ENCODE data around the gene MAML3.
"Not testable (repeated sequence)": the region's sequence is repeated elsewhere in the genome, so short reads cannot be mapped to it uniquely, and the experiment has no call there.

Gene MAML3

DNA sequence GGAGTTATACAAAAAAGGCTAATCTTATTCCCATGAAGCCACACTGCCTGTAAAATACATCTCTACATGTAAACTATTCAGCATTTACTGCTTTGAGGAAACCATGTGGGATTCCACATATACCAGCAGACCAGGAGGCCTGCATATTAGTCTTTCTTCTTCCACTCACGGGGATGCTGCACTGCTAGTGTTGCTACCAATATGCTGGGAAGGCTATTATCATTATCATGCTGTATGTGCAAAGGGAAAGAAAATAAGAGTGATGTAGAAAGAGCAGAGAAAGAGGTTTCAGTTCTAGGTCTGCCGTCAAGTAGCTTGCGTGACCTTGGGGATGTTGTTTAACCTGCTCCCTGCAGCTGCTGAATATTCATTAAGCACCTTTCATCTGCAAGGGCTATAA lies 427.4 kb downstream of the MAML3 start:
- no peak for DNase-seq (ENCODE audit: low read depth)

DNA sequence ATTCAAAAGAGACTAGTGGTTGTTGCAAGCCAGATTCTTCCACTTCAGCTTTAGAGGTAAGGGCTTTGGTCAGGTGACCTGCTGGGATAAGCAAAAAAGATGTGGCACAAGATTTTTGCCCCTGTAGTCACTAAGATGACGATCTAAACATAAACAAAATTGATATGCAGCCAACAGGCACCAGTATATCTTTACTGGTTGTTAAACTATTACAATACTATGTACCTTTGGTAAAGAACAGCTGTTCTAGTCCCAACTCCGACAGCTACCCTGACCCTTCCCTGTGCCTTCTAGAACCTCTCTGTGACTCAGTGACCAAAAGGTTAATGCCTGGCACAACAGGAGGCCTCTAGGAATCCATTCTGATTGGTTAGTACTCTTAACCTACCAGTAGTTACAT lies 428.7 kb downstream of the MAML3 start:
- DNase-seq (ENCODE audit: low read depth): no peak

DNA sequence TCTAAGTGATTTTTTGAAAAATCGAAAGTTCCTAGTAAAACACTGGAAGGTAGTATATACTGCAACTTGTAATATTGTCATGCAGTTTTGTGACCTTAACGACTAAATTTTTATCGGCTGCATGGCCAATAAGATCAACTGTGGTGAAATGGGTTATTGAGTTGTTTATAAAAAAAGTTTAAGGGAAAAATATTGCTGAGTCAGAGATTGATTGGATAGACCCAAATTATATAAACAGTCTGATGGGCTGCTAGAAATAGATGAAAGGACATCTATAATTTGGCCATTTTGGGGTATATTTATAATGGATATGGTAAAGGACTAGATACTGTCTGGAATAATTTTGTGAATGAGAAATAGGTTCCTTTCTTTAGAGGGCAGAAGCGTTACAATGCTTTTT lies 432.2 kb downstream of the MAML3 start:
- DNase-seq (ENCODE audit: low read depth): no peak

DNA sequence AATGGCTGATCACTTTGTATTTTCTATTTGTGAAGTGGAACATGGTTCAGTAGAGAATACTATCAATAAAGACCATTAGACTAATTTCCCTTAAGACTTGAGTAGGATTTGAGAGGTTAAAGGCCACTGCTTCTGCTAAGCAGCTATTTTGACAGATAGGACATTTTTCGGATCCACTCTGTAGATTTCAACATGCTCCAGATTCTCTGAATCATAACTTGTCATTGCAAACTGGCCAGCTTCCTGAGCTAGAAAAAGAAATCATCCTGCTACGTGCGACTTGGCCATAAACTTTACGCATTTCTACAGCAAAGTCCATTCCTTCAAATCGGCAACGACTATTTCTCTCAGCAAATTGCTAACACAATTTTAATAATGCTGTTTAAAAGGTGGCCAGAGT lies 433.2 kb downstream of the MAML3 start:
- DNase-seq (ENCODE audit: low read depth): no peak

DNA sequence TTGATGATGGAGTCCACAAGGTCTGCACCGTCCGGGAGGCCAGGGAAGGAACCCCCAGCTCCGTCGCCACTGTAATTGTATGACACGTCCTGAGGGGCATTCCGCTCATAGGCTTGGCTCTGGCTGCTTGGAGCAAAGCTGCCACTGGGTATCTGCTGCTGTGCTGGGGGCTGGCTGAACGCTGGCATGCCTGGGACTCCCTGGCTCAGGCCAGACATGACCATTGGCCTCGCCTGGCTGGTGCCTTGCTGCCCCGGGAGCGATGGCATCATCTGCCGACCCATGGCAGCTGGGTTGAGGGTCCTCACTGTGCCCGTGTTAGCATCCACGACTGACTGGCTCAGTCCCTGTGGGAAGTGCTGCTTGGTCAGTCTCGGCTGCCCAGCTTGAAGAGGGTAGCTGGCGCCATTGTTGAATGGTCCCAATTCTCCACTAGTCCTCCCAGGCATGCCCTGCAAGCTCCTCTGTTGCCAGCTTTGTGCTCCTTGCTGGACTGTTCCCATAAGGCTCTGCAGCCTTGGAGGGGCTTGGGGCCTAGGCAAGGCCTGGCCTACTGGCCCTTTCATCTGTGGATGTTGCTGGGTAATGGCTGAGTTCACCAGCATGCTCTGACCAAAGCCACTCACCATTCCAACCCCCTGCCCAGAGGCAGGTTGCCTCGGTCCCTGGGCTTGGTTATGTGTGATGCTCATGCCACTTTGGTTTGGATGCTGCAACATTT lies 434.4 kb downstream of the MAML3 start:
- DNase-seq (ENCODE audit: low read depth): no peak

DNA sequence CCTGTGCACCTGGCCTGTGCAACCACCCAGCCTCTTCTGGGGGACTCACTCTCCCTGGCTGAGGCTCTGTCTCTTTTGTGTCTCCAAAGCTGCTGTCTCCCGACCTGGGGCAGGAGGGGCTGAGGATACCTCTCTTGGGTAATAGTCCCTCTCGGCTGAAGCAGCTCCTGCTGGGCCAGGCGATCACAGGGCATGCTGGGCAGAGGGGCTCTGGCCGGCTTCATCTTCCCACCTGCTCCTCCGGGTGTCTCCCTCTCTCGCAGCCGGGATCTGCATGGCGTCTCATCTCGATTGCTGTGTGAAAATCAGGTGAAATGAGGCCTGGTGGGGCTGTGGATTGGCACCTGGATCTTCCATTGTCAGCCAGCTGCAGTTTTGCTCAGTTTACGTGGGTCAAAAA lies 435.2 kb downstream of the MAML3 start:
- DNase-seq (ENCODE audit: low read depth): no peak

DNA sequence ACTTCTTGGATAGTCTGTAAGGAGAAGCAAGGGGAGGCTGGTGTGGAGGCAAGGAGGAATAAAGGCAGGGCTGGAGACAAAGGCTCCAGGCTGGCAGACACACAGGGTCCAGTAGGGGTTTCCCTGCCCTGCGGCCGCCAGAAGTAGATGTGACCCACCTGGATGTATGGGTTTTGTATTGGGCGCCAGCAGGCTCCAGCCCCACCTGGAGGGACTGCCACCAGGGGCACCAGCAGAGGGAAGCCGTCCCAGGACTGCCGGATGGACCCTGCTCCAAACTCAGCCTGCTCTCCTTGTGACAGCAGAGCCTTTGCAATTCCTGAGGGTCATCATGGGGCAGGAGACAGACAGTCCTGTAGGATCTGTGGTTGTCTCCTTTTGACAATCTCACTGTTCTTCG lies 435.6 kb downstream of the MAML3 start:
- no peak for DNase-seq (ENCODE audit: low read depth)

DNA sequence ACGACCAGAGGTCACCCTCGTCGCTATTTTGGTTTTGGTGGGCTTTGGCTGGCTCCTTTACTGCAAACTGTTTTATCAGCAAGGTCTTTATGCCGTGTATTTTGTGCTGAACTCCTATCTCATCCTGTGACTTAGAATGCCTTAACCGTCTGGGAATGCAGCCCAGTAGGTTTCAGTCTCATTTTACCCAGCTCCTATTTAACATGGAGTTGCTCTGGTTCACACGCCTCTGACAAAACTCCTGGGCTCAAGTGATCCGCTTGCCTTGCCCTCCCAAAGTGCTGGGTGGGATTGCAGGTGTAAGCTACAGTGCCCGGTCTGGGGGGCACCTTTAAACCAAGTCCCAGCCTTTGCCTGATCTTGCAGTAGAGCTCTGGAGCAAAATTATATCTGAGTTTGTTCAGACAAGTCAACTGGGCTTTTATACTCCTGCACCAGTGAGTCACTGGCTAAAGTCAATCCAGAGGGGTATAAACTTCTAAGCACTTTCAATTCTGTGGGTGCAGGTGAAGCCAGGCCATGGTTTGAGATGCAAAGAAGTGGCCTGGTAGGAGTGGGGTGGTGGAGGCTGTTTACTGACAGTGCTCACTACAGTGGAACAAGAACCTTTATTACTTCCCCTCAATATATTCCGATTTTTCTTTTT lies 438.1 kb downstream of the MAML3 start:
- no peak for DNase-seq (ENCODE audit: low read depth)

DNA sequence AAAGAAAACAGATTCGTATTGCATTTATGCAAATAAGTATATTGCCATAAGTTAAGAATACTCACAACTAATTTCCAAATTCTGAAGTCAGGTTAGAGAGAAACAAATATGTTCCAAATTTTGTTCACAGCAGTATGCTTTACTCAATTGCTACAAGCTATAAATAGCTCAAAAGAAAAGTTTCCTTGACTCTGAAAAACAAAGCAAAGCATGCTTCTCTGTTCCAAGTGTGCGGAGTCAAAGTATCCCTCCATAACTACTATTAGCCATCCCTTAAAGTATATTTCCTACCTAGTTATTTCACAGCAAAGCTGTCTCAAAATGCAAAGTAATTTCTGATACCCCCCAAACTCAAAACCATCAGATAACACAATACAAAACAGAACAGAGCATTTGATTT lies 441.1 kb downstream of the MAML3 start:
- no peak for DNase-seq (ENCODE audit: low read depth)

DNA sequence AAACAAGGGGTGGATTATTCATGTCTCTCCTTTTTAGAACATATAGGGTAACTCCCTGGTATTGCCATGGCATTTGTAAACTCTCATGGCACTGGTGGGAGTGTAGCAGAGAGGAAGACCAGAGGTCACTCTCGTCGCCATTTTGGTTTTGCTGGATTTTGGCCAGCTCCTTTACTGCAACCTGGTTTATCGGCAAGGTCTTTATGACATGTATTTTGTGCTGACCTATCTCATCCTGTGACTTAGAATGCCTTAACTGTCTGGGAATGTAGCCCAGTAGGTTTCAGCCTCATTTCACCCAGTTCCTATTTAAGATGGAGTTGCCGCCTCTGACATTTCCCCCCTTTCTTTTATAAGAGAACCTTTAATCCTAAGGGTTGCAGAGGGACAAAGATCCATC lies 442.5 kb downstream of the MAML3 start:
- DNase-seq (ENCODE audit: low read depth): no peak

DNA sequence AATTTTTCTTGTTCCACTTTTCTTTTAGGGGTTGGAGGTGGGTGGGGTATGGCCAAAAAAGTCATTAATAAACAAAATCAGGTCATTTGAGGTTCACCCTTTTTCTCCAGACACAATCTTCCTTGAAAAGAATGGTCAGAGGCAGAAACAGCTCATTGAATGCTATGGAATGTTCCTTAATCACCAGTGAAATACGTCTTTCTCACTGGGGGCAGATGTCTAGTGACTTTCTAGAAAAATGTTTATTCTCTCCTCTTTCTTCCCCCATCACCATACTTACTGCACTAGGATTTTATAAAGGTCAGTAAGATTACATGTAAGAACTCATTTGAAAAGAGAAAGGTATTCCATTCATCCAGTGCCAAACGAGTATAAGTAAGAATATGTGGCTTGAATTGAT lies 443.9 kb downstream of the MAML3 start:
- DNase-seq (ENCODE audit: low read depth): no peak

DNA sequence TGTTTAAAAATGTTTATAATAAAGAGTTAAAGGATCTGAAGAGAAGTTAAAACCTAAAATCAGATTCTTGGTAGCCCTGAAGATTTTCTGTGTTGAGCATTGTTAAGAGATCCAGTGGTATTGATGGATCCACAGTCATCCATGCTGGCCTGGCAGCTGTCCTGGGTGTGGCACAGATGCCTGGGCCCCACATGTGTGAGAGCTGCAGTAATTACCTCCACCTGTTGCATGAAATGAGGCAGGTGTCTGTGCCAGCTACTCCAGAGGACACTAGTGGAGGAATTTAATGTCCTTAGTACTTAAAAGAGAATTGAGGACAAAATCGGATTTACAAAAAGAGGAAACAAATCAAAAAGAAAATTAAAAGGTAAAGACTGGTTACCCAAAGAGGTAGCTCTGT lies 444.3 kb downstream of the MAML3 start:
- DNase-seq (ENCODE audit: low read depth): no peak

DNA sequence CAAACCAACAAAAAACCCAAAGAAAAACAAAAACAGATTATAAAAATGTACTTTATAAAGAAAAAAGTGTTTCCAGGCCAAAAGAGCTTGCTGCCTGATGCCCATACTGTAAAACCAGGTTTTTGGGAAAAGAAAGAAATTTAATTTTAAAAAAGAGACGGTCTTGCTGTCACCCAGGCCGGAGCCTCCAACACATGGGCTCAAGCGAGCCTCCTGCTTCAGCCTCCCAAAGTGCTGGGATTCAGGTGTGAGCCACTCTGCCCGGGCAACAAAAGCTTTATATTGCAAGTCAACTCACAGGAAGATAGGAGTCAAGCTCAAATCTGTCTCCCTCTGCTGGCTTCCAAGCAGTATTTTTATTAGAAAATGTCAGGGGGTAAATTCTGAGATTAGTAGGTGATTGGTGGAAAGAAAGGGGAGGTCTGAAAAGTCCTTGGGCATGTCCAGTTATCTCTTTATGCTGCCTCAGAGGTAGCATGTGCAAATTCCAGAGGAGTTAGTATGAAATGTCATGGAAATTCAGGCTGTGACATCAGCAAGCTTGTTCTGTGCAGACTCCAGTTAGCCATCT lies 449.0 kb downstream of the MAML3 start:
- no peak for DNase-seq (ENCODE audit: low read depth)

DNA sequence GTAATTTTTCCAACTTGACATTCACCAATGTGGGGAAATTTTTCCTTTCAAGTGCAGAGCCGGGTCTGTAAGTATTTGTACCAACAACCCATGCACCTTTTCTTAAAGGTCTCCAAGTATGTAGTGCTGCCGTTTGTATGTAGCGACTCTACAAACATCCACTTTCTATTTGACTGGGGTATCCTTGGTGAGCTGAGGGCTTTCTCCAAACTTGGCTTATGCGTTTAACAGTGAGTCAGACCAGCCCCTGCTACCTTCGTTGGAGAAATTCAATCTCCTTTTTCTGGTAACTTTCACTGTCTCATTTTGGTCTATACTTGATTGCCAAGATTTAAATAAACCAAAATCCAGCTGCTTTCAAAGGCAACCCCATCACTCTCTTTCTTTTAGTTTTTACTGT lies 453.4 kb downstream of the MAML3 start:
- DNase-seq (ENCODE audit: low read depth): no peak

DNA sequence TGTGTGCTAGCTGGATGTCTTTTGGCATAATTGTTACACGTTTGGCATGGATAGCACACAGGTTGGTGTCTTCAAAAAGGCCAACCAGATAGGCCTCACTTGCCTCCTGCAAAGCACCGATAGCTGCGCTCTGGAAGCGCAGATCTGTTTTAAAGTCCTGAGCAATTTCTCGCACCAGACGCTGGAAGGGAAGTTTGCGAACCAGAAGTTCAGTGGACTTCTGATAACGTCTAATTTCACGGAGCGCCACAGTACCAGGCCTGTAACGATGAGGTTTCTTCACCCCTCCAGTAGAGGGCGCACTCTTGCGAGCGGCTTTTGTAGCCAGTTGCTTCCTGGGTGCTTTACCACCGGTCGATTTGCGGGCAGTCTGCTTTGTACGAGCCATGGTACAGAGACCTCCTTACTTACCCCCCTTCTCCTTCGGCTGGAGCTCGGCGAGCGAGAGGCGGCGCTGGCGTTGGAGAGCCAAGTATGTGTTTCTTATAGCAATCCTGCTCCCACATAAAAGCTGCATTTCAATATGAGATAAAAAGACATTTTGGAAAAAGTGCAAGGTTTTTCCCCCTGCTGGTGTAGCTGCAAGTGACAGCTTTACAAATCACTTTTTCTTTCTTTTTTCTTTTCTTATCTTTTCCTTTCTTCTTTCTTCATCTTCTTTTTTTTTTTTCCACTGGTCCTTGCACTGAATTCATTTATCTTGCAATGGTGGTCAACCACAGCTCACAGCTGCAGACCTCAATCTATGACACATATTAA lies 455.6 kb downstream of the MAML3 start:
- not testable (repeated sequence) for DNase-seq (ENCODE audit: low read depth)

DNA sequence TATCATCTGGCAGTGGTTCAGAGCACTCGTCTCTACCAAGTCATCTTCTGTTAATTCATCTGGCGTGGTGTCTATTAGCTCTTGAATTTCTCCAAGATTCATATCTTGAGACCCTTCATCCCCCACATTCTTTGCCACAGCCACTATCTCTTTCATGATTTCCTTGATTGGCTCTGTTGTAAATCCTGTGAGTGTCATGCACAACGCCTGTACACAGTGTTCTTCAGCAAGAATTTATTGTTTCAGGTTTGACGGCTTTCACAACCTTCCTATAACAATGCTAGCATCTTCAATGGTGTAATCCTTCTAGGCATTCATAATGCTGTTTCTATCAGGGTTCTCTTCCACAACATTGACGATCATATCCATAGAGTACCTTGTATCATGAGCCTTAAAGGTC lies 457.5 kb downstream of the MAML3 start:
- no peak for DNase-seq (ENCODE audit: low read depth)

DNA sequence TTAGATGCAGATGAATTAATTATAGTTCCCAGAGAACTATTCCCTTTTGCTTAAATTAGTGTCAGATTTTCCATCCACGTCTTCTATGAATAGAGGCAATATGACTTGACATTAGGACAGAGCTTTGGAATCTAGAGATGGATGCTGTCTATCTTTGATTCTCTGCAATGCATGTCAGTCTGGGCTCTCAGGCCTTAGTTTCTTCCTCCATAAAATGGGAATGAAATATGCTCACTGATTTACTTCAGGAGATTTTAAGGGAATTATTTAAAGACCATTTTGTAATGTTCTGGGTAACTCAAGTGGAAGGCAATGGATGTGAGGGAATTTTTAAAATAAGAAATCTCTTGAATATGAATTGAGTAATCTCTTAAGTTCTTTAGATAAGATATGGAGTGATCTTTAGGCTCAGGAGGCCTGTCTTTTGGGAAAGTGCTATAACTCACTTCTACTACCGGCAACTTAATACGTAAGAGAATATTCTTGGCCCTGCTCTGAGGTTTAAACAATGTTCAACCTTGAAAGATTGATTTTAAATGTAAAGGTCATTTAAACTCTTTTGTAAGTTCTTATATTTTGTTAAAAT lies 459.4 kb downstream of the MAML3 start:
- DNase-seq (ENCODE audit: low read depth): no peak

DNA sequence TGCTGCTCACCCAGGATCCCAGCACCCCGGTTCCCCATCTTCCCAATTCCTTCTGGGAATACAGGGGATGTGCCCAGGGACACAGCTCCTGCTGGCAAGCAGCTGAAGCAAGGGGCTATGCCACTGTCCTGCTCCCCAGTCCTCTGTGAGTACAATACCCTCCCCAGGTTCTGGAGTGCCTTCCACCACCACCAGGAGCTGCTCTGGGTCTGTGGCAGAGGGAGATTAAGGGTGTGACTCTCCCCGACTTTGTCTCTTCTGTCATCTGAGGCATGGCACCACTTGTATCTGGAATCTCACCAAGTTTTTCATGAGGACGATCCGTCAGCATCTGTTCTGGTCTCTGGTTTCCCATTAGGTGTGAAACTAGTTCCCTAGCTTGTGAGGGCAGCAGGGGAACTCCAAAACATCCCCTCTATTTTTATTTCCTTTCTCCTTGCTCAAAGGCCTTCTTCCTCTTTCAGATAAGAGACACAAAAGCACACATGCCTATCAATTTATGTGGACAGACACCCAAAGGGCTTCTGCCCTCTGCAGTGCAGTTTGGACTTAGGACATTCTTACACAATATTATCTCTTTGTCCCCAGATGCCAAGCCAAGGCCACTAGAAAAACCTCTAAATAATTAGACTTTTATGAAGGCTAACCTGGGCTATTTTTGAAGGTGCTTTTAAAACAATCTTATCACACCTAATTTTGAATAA lies 461.5 kb downstream of the MAML3 start:
- DNase-seq (ENCODE audit: low read depth): no peak

DNA sequence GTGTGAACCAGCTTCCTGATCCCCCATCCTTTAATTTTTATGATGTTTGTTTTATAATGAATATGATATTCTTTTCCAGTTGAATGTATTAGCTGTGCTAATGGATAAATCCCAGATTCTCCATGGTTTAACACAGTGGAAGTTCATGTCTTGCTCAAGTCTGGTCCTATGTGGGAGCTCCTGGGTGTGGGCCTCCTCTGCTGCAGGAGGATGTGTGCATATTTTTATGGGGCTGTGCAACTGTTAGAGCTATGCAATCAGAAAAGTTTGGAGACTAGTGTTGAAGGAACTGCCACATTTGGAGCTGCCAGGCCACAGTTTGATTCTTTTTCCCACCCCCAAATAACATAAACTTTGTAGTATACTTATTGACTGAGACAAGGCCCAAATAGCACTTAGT lies 463.6 kb downstream of the MAML3 start:
- DNase-seq (ENCODE audit: low read depth): no peak

DNA sequence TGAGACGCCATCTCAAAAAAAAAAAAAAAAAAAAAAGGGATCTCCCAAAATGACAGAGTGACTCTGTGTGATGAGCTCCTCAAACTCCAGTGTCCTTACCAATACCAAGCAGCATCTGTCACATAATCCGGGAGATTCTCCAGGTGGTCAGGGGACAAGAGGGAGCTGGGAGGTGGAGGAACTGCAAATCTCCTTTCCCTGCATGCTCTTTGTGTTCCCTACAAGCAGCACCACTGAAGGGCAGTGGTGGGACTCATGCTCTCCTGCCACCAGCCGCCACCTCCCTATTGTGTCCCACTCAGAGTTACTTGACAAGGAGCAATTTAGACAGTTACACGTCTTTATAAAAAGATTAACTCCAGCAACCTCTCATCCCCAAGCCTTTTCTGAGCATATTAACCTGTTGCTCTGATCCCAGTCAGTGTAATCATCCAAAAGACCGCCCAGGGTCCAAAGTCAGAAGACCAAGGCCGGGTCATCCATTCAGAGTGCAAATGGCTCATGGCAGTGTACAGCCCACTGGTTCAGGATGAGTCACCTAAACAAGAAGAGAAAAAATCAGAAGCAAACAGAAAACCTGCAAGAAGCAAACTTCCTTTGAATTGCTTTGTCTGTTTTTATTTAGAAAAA lies 464.8 kb downstream of the MAML3 start:
- DNase-seq (ENCODE audit: low read depth): no peak

DNA sequence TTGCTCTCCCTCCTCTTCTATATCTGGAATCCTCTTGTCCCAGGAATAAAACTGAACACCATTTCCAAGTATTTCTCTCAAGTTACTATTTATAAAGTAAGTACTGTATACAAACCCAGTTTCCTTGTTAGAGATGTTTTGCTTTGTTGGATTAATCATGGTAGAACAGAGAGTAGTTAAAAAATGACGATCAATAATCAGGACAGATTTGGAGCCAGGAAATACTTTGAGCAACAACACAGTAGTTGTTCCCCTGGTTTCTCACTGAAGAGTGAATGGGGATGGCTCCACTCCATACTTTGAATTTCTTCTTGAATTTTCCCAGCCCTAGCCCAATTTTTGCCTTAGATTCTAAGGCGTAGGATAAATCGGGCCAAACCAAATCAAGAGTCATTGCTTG lies 467.0 kb downstream of the MAML3 start:
- DNase-seq (ENCODE audit: low read depth): no peak

DNA sequence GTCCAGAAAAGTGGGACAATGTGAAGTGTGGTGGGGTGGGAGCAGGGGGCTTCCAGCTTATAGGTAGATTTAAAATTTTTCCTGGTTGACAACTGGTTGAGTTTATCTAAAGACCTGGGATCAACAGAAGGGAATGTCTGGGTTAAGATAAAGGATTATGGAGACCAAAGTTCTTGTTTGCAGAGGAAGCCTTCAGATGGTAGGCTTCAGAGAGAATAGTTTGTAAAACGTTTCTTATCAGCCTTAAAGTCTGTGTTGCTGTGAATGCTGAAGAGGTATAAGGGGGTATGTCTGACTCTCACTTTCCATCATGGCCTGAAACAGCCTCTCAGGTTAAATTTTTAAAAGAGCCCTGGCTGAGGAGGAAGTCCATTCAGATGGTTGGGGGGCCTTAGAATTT lies 467.9 kb downstream of the MAML3 start:
- no peak for DNase-seq (ENCODE audit: low read depth)
